Tibial nerve (tissue), 4 donors: ENCODE results near the gene TNN. TPM values are rescaled to one million over a fixed set of nuclear protein-coding genes. Genes with fewer than 3 reads are reported as not detected.
"Not testable (repeated sequence)": the region's sequence is repeated elsewhere in the genome, so short reads cannot be mapped to it uniquely, and the experiment has no call there.

ENCODE experiments used
- DNase-seq, 2 donors: peaks; one replicate each; pipeline ENCODE4 v3.0.0-alpha.2; 2019; ENCODE audit warnings: low spot score in 2 of 2
- H3K27ac ChIP-seq, 4 donors: fragments of 200-600 bp; sonication (generic) in 3 of 4; one replicate each; pipeline ENCODE4 v1.5.1; 2017 to 2019; ENCODE audit warnings: mild to moderate bottlenecking in 1 of 4
- H3K27me3 ChIP-seq, 2 donors: fragments of 200-600 bp; sonication (generic) in 1 of 2; one replicate each; pipeline versions ENCODE4 v1.5.1 to v1.6.0; 2017 to 2019
- H3K36me3 ChIP-seq, 3 donors: fragments of 200-600 bp; sonication (generic); one replicate each; pipeline ENCODE4 v1.5.1; 2018 to 2019
- H3K4me1 ChIP-seq, 4 donors: fragments of 200-600 bp; sonication (generic) in 3 of 4; one replicate each; pipeline ENCODE4 v1.5.1; 2017 to 2019
- H3K4me3 ChIP-seq, 4 donors: fragments of 200-600 bp; sonication (generic) in 3 of 4; one replicate each; pipeline ENCODE4 v1.5.1; 2017 to 2019; ENCODE audit warnings: mild to moderate bottlenecking in 1 of 4, moderate library complexity in 1 of 4
- H3K9me3 ChIP-seq, 4 donors: fragments of 200-600 bp; sonication (generic) in 3 of 4; one replicate each; pipeline ENCODE4 v1.5.1; 2017 to 2019
- EP300 ChIP-seq, 2 donors: sonication (generic); formaldehyde crosslinking; IDR thresholded peaks; one replicate each; pipeline ENCODE4 v1.6.1; 2017; ENCODE audit warnings: antibody characterized with exemption in 2 of 2, mild to moderate bottlenecking in 1 of 2
- POLR2A ChIP-seq, 2 donors: fragments of 450-650 bp; IDR thresholded peaks; one replicate each; pipeline ENCODE4 v1.6.1; 2017; ENCODE audit warnings: antibody characterized with exemption in 2 of 2, mild to moderate bottlenecking in 2 of 2, moderate library complexity in 2 of 2
- WGBS, 2 donors: methylation state at CpG; one replicate each; pipeline ENCODE4 v1.1.5; 2018; 5-methylcytosine and 5-hydroxymethylcytosine counted together
- total RNA-seq, 4 donors: library from RNA; depleted of rRNA; stranded (reverse); fragments of >200 nt; gene quantifications; one replicate each; pipeline ENCODE4 v1.1.0, GENCODE V29; 2016
- TF ChIP-seq, protein P1 (sequence below), 5 experiments: fragments of 200-600 bp in 3 of 5; fragments of 450-650 bp in 2 of 5; sonication (generic) in 3 of 5; IDR thresholded peaks; one replicate each; pipeline ENCODE4 v1.5.1; 2016 to 2019; ENCODE audit warnings: antibody characterized with exemption in 5 of 5, mild to moderate bottlenecking in 3 of 5, moderate library complexity in 2 of 5

Gene TNN
- total RNA-seq, 4 donors from 2014 or later, result 0.39 TPM; not detected in 3

DNA sequence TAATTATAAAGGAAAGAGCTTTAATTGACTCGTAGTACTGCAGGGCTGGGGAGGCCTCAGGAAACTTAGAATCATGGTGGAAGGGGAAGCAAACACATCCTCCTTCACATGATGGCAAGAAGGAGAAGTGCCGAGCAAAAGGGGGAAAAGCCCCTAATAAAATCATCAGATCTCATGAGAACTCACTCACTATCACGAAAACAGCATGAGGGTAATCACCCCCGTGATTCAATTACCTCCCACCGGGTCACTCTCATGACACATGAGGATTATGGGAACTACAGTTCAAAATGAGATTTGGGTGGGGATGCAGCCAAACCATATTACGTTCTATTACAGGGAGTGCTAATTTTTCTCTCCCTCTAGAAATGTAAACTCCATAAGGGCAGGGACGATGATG, 30.2 kb upstream of the TNN start:
- WGBS, 2 donors, result 57 to 68% methylated on average over 7 of the region's 7 CpGs
- no peaks in the 10 kb centered on the region for H3K36me3 ChIP-seq
- DNase-seq, result no peak
- H3K27ac ChIP-seq, result no peak overlapping the region
- no peaks in the 10 kb centered on the region for H3K4me1 ChIP-seq
- no peaks in the 10 kb centered on the region for H3K27me3 ChIP-seq
- H3K9me3 ChIP-seq, result no peaks in the 10 kb centered on the region
- TF ChIP-seq, protein P1, sequence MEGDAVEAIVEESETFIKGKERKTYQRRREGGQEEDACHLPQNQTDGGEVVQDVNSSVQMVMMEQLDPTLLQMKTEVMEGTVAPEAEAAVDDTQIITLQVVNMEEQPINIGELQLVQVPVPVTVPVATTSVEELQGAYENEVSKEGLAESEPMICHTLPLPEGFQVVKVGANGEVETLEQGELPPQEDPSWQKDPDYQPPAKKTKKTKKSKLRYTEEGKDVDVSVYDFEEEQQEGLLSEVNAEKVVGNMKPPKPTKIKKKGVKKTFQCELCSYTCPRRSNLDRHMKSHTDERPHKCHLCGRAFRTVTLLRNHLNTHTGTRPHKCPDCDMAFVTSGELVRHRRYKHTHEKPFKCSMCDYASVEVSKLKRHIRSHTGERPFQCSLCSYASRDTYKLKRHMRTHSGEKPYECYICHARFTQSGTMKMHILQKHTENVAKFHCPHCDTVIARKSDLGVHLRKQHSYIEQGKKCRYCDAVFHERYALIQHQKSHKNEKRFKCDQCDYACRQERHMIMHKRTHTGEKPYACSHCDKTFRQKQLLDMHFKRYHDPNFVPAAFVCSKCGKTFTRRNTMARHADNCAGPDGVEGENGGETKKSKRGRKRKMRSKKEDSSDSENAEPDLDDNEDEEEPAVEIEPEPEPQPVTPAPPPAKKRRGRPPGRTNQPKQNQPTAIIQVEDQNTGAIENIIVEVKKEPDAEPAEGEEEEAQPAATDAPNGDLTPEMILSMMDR (IDR thresholded peaks at IDR 0.05), result no peak
- TF ChIP-seq POLR2A (IDR thresholded peaks at IDR 0.05) (no peak), EP300 (IDR thresholded peaks at IDR 0.05) (no peak)
- H3K4me3 ChIP-seq, result no peak overlapping the region

DNA sequence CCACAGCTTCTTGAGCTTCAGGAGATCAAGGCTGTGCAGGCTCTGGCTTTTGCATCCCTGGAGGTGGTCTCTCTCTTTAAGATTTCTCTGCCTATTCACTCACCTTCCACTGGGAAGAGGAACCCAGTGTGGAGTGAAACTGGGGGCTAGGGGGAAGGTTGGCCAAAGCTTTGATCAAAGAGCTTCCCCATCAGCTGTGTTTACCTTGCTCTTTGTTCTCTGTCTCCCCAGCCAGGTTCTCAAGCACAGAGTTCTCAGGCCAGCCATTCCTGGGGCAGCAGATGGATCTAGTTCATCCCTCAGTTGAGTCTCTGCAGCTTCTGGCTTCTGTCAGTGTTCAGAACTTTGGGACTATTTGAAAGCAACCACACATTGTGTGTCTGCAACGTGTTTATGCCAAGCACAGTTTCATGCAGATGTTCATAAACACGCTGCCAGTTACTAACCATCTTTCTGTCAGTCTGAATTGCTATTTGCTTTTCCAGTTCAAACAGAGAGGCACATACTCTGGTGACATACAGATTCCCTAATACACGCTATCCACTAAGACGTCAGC, 27.2 kb upstream of the TNN start:
- no peaks in the 10 kb centered on the region for H3K4me1 ChIP-seq
- no peaks in the 10 kb centered on the region for H3K27me3 ChIP-seq
- no peak for DNase-seq
- WGBS, 2 donors, result 66 to 80% methylated on average over 4 of the region's 4 CpGs
- no peaks in the 10 kb centered on the region for H3K9me3 ChIP-seq
- TF ChIP-seq POLR2A (IDR thresholded peaks at IDR 0.05) (no peak), EP300 (IDR thresholded peaks at IDR 0.05) (no peak)
- TF ChIP-seq, protein P1 (IDR thresholded peaks at IDR 0.05), result no peak
- H3K27ac ChIP-seq, result no peak overlapping the region
- no peak overlapping the region for H3K4me3 ChIP-seq
- H3K36me3 ChIP-seq, result no peaks in the 10 kb centered on the region

DNA sequence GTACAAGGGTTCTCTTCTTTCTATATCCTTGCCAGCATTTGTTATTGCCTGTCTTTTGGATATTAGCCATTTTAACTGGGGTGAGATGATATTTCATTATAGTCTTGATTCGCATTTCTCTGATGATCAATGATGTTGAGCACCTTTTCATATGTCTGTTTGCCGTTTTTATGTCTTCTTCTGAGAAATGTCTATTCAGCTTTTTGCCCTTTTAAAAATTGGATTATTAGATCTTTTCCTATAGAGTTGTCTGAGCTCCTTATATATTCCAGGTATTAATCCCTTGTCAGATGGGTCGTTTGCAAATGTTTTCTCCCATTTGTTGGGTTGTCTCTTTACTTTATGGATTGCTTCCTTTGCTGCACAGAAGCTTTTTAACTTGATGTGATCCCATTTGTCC, 25.0 kb upstream of the TNN start:
- no peaks in the 10 kb centered on the region for H3K9me3 ChIP-seq
- H3K27ac ChIP-seq, result no peak overlapping the region
- H3K36me3 ChIP-seq, result no peaks in the 10 kb centered on the region
- H3K4me1 ChIP-seq, result no peaks in the 10 kb centered on the region
- no peak for DNase-seq
- WGBS, 2 donors, result 84 to 85% methylated on average over 3 of the region's 3 CpGs
- TF ChIP-seq, protein P1 (IDR thresholded peaks at IDR 0.05), result no peak
- TF ChIP-seq POLR2A (IDR thresholded peaks at IDR 0.05) (no peak), EP300 (IDR thresholded peaks at IDR 0.05) (no peak)
- no peak overlapping the region for H3K4me3 ChIP-seq
- no peaks in the 10 kb centered on the region for H3K27me3 ChIP-seq

DNA sequence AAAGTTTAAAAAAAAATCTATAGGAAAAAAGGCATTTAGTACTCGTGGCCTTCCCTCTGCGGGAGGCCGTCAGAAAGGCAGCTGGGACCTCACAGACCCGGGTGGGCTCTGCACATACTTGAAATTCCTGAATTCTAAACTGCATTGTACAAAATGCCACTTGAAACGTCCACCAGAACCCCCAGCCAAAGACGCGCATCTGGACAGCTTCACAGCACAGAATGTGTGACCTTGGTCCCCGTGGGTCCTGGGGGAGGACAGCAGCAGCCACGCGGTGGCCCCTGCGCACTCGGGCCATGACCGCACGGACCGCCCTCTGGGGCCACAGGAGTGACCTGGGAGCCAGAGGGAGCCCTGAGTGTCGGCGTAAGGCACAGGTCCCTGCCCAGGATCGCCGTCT, 23.8 kb upstream of the TNN start:
- Histone ChIP-seq H3K36me3 (no peaks in the 10 kb centered on the region), H3K9me3 (no peaks in the 10 kb centered on the region), H3K4me3 (no peak overlapping the region), H3K4me1 (no peaks in the 10 kb centered on the region), H3K27ac (no peak overlapping the region), H3K27me3 (no peaks in the 10 kb centered on the region)
- TF ChIP-seq EP300 (IDR thresholded peaks at IDR 0.05) (no peak), POLR2A (IDR thresholded peaks at IDR 0.05) (no peak)
- TF ChIP-seq, protein P1 (IDR thresholded peaks at IDR 0.05), result no peak
- WGBS, 2 donors, result 29 to 46% methylated on average over 19 of the region's 19 CpGs
- DNase-seq, result no peak

DNA sequence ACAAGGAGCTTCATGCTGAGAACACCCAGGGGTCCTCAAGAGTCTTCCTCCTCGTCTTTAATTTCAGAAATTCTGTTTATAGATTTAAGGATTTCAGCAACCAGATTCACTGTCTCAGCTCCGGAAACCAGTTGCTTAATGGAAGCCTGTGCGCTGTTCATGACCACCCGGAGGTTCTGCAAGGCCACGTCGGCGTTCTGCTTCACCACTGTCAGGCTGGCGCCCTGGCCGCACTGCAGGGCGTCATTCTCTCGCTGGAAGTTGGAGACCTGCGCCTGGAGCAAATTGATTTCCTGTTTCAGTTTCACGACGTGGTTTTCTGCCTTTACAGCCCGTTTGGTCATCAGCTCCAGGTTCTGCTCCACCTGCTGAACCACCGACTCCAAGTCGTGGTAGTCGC, 23.0 kb upstream of the TNN start:
- H3K36me3 ChIP-seq, H3K4me3 ChIP-seq, H3K4me1 ChIP-seq, H3K9me3 ChIP-seq, H3K27ac ChIP-seq, H3K27me3 ChIP-seq, DNase-seq: not testable (repeated sequence)
- WGBS, 2 donors, result 89 to 91% methylated on average over 18 of the region's 18 CpGs

DNA sequence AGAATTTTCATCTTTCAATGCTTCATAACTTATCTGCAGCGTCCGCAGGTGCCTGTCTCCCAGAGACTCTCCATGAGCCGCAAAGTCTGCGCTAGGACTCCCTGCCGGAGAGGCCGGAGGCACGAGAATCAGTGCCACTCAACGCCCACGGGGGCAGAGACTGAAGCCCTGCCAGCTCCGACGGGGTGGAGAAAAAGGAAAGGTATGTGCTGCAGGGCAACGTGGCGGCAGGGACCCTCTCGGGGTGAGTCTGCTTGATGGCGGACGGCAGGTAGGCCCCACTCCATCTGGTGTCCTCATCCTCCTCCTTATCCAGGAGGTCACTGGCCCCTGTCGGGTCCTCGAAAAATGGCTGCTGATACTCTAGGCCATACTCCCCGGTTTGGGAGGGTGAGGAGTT, 22.5 kb upstream of the TNN start:
- no peak for TF ChIP-seq EP300 (IDR thresholded peaks at IDR 0.05)
- no peak for TF ChIP-seq POLR2A (IDR thresholded peaks at IDR 0.05)
- TF ChIP-seq, protein P1 (IDR thresholded peaks at IDR 0.05), result no peak
- Histone ChIP-seq H3K9me3 (no peaks in the 10 kb centered on the region), H3K4me1 (no peaks in the 10 kb centered on the region), H3K27me3 (no peaks in the 10 kb centered on the region), H3K4me3 (no peak overlapping the region), H3K27ac (no peak overlapping the region), H3K36me3 (no peaks in the 10 kb centered on the region)
- 93% methylated on average over 19 of the region's 19 CpGs for WGBS, 2 donors
- no peak for DNase-seq
